ENCODE measurements around the gene SLITRK3.

The SLITRK3 gene

GRCh38 chr3:165195640-165196576, at the start of gene SLITRK3:
Gene SLITRK3 (minus strand): TSS chr3:165196384. CDS start chr3:165190830, 5,554 bp downstream.
- Mint-ChIP-seq H3K4me3 (peak within 1 kb of the TSS; percentile 3), H3K4me1 (peaks cover 6% of the 10 kb centered on the region), H3K27me3 (peaks cover 13% of the 10 kb centered on the region), H3K27ac (no peak within 1 kb of the TSS), H3K36me3 (peaks cover 2% of the 10 kb centered on the region), H3K9me3 (no peaks in the 10 kb centered on the region)
- DNase-seq (ENCODE audit: low spot score in 2 of 2) (no peak), ATAC-seq (ENCODE audit: low read depth) (no peak)

- Mint-ChIP-seq H3K27me3 (no peaks in the 10 kb centered on the region), H3K36me3 (no peaks in the 10 kb centered on the region), H3K4me1 (no peaks in the 10 kb centered on the region), H3K9me3 (peaks cover 5% of the 10 kb centered on the region), H3K4me3 (no peak overlapping the region), H3K27ac (no peak overlapping the region)
- ATAC-seq (ENCODE audit: low read depth) (no peak), DNase-seq (ENCODE audit: low spot score in 2 of 2) (no peak)
These were observed 47.4 kb upstream of the SLITRK3 start for GRCh38 chr3:165243597-165243996.

- H3K27ac Mint-ChIP-seq = no peak overlapping the region
- no peak overlapping the region for H3K4me3 Mint-ChIP-seq
- H3K27me3 Mint-ChIP-seq = no peaks in the 10 kb centered on the region
- H3K36me3 Mint-ChIP-seq = no peaks in the 10 kb centered on the region
- ATAC-seq (ENCODE audit: low read depth) = no peak
- no peaks in the 10 kb centered on the region for H3K9me3 Mint-ChIP-seq
- no peaks in the 10 kb centered on the region for H3K4me1 Mint-ChIP-seq
- DNase-seq (ENCODE audit: low spot score in 2 of 2) = no peak
These were observed 37.5 kb upstream of the SLITRK3 start for GRCh38 chr3:165233501-165234195.

GRCh38 chr3:165225604-165226003, 29.4 kb upstream of the SLITRK3 start:
- no peak for ATAC-seq (ENCODE audit: low read depth)

GRCh38 chr3:165217739-165218138, 21.6 kb upstream of the SLITRK3 start:
- Mint-ChIP-seq H3K4me3 (no peak overlapping the region), H3K4me1 (no peaks in the 10 kb centered on the region), H3K9me3 (peaks cover 3% of the 10 kb centered on the region), H3K27me3 (no peaks in the 10 kb centered on the region), H3K36me3 (no peaks in the 10 kb centered on the region), H3K27ac (no peak overlapping the region)
- DNase-seq (ENCODE audit: low spot score in 2 of 2) (no peak), ATAC-seq (ENCODE audit: low read depth) (no peak)

More at GRCh38 chr3:165225604-165226003, 29.4 kb upstream of the SLITRK3 start:
- DNase-seq (ENCODE audit: low spot score in 2 of 2) = no peak
- H3K27ac Mint-ChIP-seq = no peak overlapping the region
- H3K9me3 Mint-ChIP-seq = peaks cover 3% of the 10 kb centered on the region
- H3K4me1 Mint-ChIP-seq = no peaks in the 10 kb centered on the region
- H3K4me3 Mint-ChIP-seq = no peak overlapping the region
- H3K36me3 Mint-ChIP-seq = no peaks in the 10 kb centered on the region
- no peaks in the 10 kb centered on the region for H3K27me3 Mint-ChIP-seq

- Mint-ChIP-seq H3K4me3 (no peak overlapping the region), H3K4me1 (no peaks in the 10 kb centered on the region), H3K9me3 (peaks cover 3% of the 10 kb centered on the region), H3K27me3 (no peaks in the 10 kb centered on the region), H3K27ac (no peak overlapping the region), H3K36me3 (no peaks in the 10 kb centered on the region)
- DNase-seq (ENCODE audit: low spot score in 2 of 2) (no peak), ATAC-seq (ENCODE audit: low read depth) (no peak)
These were observed 16.4 kb upstream of the SLITRK3 start for GRCh38 chr3:165212580-165212979.

GRCh38 chr3:165211721-165212120, 15.5 kb upstream of the SLITRK3 start:
- no peak for DNase-seq (ENCODE audit: low spot score in 2 of 2)
- no peaks in the 10 kb centered on the region for H3K36me3 Mint-ChIP-seq
- H3K4me1 Mint-ChIP-seq = no peaks in the 10 kb centered on the region
- H3K9me3 Mint-ChIP-seq = peaks cover 3% of the 10 kb centered on the region
- H3K27me3 Mint-ChIP-seq = no peaks in the 10 kb centered on the region
- no peak overlapping the region for H3K27ac Mint-ChIP-seq
- ATAC-seq (ENCODE audit: low read depth) = no peak
- H3K4me3 Mint-ChIP-seq = no peak overlapping the region

- Mint-ChIP-seq H3K36me3 (no peaks in the 10 kb centered on the region), H3K27ac (no peak overlapping the region), H3K4me3 (no peak overlapping the region), H3K9me3 (peaks cover 3% of the 10 kb centered on the region), H3K27me3 (no peaks in the 10 kb centered on the region), H3K4me1 (no peaks in the 10 kb centered on the region)
- DNase-seq (ENCODE audit: low spot score in 2 of 2) (no peak), ATAC-seq (ENCODE audit: low read depth) (no peak)
These were observed 14.5 kb upstream of the SLITRK3 start for GRCh38 chr3:165210727-165211126.

GRCh38 chr3:165210132-165210531, 13.9 kb upstream of the SLITRK3 start:
- no peak for ATAC-seq (ENCODE audit: low read depth)
- no peak for DNase-seq (ENCODE audit: low spot score in 2 of 2)

GRCh38 chr3:165206454-165207266, 10.5 kb upstream of the SLITRK3 start:
- peak; percentile 15 for ATAC-seq (ENCODE audit: low read depth)
- Mint-ChIP-seq H3K4me1 (no peaks in the 10 kb centered on the region), H3K36me3 (no peaks in the 10 kb centered on the region), H3K27ac (no peak overlapping the region), H3K9me3 (peaks cover 3% of the 10 kb centered on the region), H3K4me3 (no peak overlapping the region), H3K27me3 (no peaks in the 10 kb centered on the region)
- no peak for DNase-seq (ENCODE audit: low spot score in 2 of 2)

More at GRCh38 chr3:165210132-165210531, 13.9 kb upstream of the SLITRK3 start:
- Mint-ChIP-seq H3K9me3 (peaks cover 3% of the 10 kb centered on the region), H3K4me3 (no peak overlapping the region), H3K27ac (no peak overlapping the region), H3K27me3 (no peaks in the 10 kb centered on the region), H3K36me3 (no peaks in the 10 kb centered on the region), H3K4me1 (no peaks in the 10 kb centered on the region)

- Mint-ChIP-seq H3K27me3 (no peaks in the 10 kb centered on the region), H3K27ac (no peak overlapping the region), H3K9me3 (peaks cover 3% of the 10 kb centered on the region), H3K4me1 (no peaks in the 10 kb centered on the region), H3K4me3 (no peak overlapping the region), H3K36me3 (no peaks in the 10 kb centered on the region)
- DNase-seq (ENCODE audit: low spot score in 2 of 2) = no peak
- ATAC-seq (ENCODE audit: low read depth) = no peak
These were observed 8.3 kb upstream of the SLITRK3 start for GRCh38 chr3:165204445-165204844.

- no peaks in the 10 kb centered on the region for H3K36me3 Mint-ChIP-seq
- no peak for DNase-seq (ENCODE audit: low spot score in 2 of 2)
- H3K27me3 Mint-ChIP-seq = no peaks in the 10 kb centered on the region
- no peak for ATAC-seq (ENCODE audit: low read depth)
- H3K27ac Mint-ChIP-seq = no peak overlapping the region
- no peak overlapping the region for H3K4me3 Mint-ChIP-seq
- H3K9me3 Mint-ChIP-seq = no peaks in the 10 kb centered on the region
- H3K4me1 Mint-ChIP-seq = no peaks in the 10 kb centered on the region
These were observed 6.8 kb upstream of the SLITRK3 start for GRCh38 chr3:165202995-165203394.

GRCh38 chr3:165201964-165202363, 5.8 kb upstream of the SLITRK3 start:
- H3K4me1 Mint-ChIP-seq = peaks cover under 1% of the 10 kb centered on the region
- H3K27me3 Mint-ChIP-seq = no peaks in the 10 kb centered on the region
- ATAC-seq (ENCODE audit: low read depth) (no peak), DNase-seq (ENCODE audit: low spot score in 2 of 2) (no peak)
- no peak overlapping the region for H3K4me3 Mint-ChIP-seq
- H3K9me3 Mint-ChIP-seq = no peaks in the 10 kb centered on the region
- no peak overlapping the region for H3K27ac Mint-ChIP-seq
- no peaks in the 10 kb centered on the region for H3K36me3 Mint-ChIP-seq

- no peak overlapping the region for H3K4me3 Mint-ChIP-seq
- no peaks in the 10 kb centered on the region for H3K9me3 Mint-ChIP-seq
- H3K27me3 Mint-ChIP-seq = peaks cover 13% of the 10 kb centered on the region
- no peak overlapping the region for H3K27ac Mint-ChIP-seq
- H3K4me1 Mint-ChIP-seq = peaks cover 6% of the 10 kb centered on the region
- ATAC-seq (ENCODE audit: low read depth) (no peak), DNase-seq (ENCODE audit: low spot score in 2 of 2) (no peak)
- peaks cover 2% of the 10 kb centered on the region for H3K36me3 Mint-ChIP-seq
These were observed 1.3 kb upstream of the SLITRK3 start for GRCh38 chr3:165197481-165197800.
